GM23338 (cell line): Measurements from ENCODE around the gene GADD45B. TPM values are rescaled to one million over a fixed set of nuclear protein-coding genes. Genes with fewer than 3 reads are reported as not detected.
"Not testable (repeated sequence)": the region's sequence is repeated elsewhere in the genome, so short reads cannot be mapped to it uniquely, and the experiment has no call there.

ENCODE experiments used
- ATAC-seq: fragments of 200-7000 bp; cut with Tn5 transposase; 3 replicates; pipeline ENCODE4 v1.9.1; 2020
- DNase-seq: peaks from one replicate; pipeline ENCODE4 v3.0.0-alpha.2; 2015; ENCODE audit warnings: low spot score
- H2AFZ ChIP-seq: fragments of 200-600 bp; sonication (generic); 2 replicates; pipeline ENCODE4 v1.8.0; 2016; ENCODE audit warnings: antibody characterized with exemption, mild to moderate bottlenecking, moderate library complexity
- H3F3A ChIP-seq: fragments of 200-600 bp; sonication (generic); replicated peaks from 2 replicates; pipeline ENCODE4 v1.8.0; 2017; ENCODE audit warnings: antibody characterized with exemption, mixed run types, low read depth
- H3K27ac ChIP-seq: fragments of 200-600 bp; sonication (generic); 2 replicates; pipeline ENCODE4 v1.6.1; 2016; ENCODE audit warnings: low read depth
- H3K27me3 ChIP-seq: fragments of 200-600 bp; sonication (generic); 2 replicates; pipeline ENCODE4 v1.8.0; 2016; ENCODE audit warnings: mild to moderate bottlenecking, mixed run types, moderate library complexity; ENCODE audit not compliant: insufficient read depth
- H3K36me3 ChIP-seq: fragments of 200-600 bp; sonication (generic); 2 replicates; pipeline ENCODE4 v1.8.0; 2016; ENCODE audit warnings: mild to moderate bottlenecking; ENCODE audit not compliant: insufficient read depth
- H3K4me1 ChIP-seq: fragments of 200-600 bp; sonication (generic); 2 replicates; pipeline ENCODE4 v1.8.0; 2016; ENCODE audit warnings: mild to moderate bottlenecking, moderate library complexity; ENCODE audit not compliant: insufficient read depth
- H3K4me2 ChIP-seq: fragments of 200-600 bp; sonication (generic); 2 replicates; pipeline ENCODE4 v1.7.1; 2017; ENCODE audit warnings: mixed run types
- H3K4me3 ChIP-seq: fragments of 200-600 bp; sonication (generic); 2 replicates; pipeline ENCODE4 v1.6.1; 2016; ENCODE audit warnings: mixed run types
- H3K79me2 ChIP-seq: fragments of 200-600 bp; sonication (generic); replicated peaks from 2 replicates; pipeline ENCODE4 v1.8.0; 2017; ENCODE audit warnings: mild to moderate bottlenecking; ENCODE audit not compliant: insufficient read depth
- H3K9me2 ChIP-seq: fragments of 200-600 bp; sonication (generic); 2 replicates; pipeline ENCODE4 v1.8.0; 2017; ENCODE audit not compliant: insufficient read depth
- H4K20me1 ChIP-seq: fragments of 200-600 bp; sonication (generic); replicated peaks from 2 replicates; pipeline ENCODE4 v1.8.0; 2017; ENCODE audit warnings: mild to moderate bottlenecking; ENCODE audit not compliant: insufficient read depth
- H3K27ac Mint-ChIP-seq: 2 replicates; pipeline ENCODE4 v1.8.0; 2020; ENCODE audit warnings: inconsistent platforms, mild to moderate bottlenecking, moderate library complexity, mixed read lengths
- H3K27me3 Mint-ChIP-seq: 3 replicates; pipeline ENCODE4 v1.8.0; 2022; ENCODE audit warnings: low read depth, mild to moderate bottlenecking, moderate library complexity, mixed read lengths, inconsistent platforms; ENCODE audit not compliant: insufficient read depth, poor library complexity
- H3K36me3 Mint-ChIP-seq: 3 replicates; pipeline ENCODE4 v1.8.0; 2021; ENCODE audit warnings: low read depth, mild to moderate bottlenecking, inconsistent platforms, moderate library complexity, mixed read lengths
- H3K4me1 Mint-ChIP-seq: 3 replicates; pipeline ENCODE4 v1.8.0; 2020; ENCODE audit warnings: mild to moderate bottlenecking, inconsistent platforms, mixed read lengths
- H3K4me3 Mint-ChIP-seq: 3 replicates; pipeline ENCODE4 v1.8.0; 2021; ENCODE audit warnings: moderate library complexity, mild to moderate bottlenecking, inconsistent platforms, mixed read lengths
- H3K9me3 Mint-ChIP-seq: 3 replicates; pipeline ENCODE4 v1.8.0; 2020; ENCODE audit warnings: moderate library complexity, mild to moderate bottlenecking, inconsistent platforms, mixed read lengths
- CREB1 ChIP-seq: fragments of 250-450 bp; sonication (Bioruptor Pico); IDR thresholded peaks from 2 replicates; pipeline ENCODE4 v1.5.0; 2020; ENCODE audit warnings: low read depth, mild to moderate bottlenecking, moderate library complexity
- EZH2 ChIP-seq: fragments of 200-600 bp; sonication (generic); IDR thresholded peaks from one replicate; pipeline ENCODE4 v1.8.0; 2017; ENCODE audit warnings: antibody characterized with exemption, mild to moderate bottlenecking, low read depth; ENCODE audit not compliant: unreplicated experiment
- EZH2phosphoT487 ChIP-seq: fragments of 200-600 bp; sonication (generic); IDR thresholded peaks from one replicate; pipeline ENCODE4 v1.8.1; 2018; ENCODE audit warnings: antibody characterized with exemption; ENCODE audit not compliant: unreplicated experiment
- JUNB ChIP-seq: IDR thresholded peaks from one replicate; pipeline ENCODE4 v1.6.1; 2016; ENCODE audit warnings: antibody characterized with exemption; ENCODE audit not compliant: unreplicated experiment
- NANOG ChIP-seq: IDR thresholded peaks from 2 replicates; pipeline ENCODE4 v1.6.1; 2016; ENCODE audit warnings: antibody characterized with exemption, borderline replicate concordance
- POLR2AphosphoS5 ChIP-seq: IDR thresholded peaks from 2 replicates; pipeline ENCODE4 v1.6.1; 2016; ENCODE audit warnings: antibody characterized with exemption, low read depth
- ZNF114 ChIP-seq: fragments of 250-450 bp; sonication (Bioruptor Pico); IDR thresholded peaks from 2 replicates; pipeline ENCODE4 v1.5.0; 2020; ENCODE audit warnings: mild to moderate bottlenecking, moderate library complexity
- ZNF331 ChIP-seq: fragments of 250-450 bp; sonication (Bioruptor Pico); IDR thresholded peaks from 2 replicates; pipeline ENCODE4 v1.5.0; 2020; ENCODE audit warnings: low read depth, mild to moderate bottlenecking, moderate library complexity
- ZNF462 ChIP-seq: fragments of 250-450 bp; sonication (Bioruptor Pico); IDR thresholded peaks from 2 replicates; pipeline ENCODE4 v1.5.0; 2020; ENCODE audit warnings: mild to moderate bottlenecking, moderate library complexity
- polyA plus RNA-seq: library from polyadenylated mRNA; unstranded; fragments of >200 nt; fragmentation: Nextera tagmentation; extraction: Ambion mirVana; gene quantifications from 2 replicates; pipeline ENCODE4 v1.2.1, GENCODE V29; 2016
- total RNA-seq: library from RNA; depleted of rRNA; stranded (reverse); fragments of >200 nt; shearing (Covaris generic); gene quantifications from 2 replicates; pipeline ENCODE4 v1.2.3, GENCODE V29; 2014
- TF ChIP-seq, protein P1 (sequence below): IDR thresholded peaks from one replicate; pipeline ENCODE4 v1.6.1; 2018; ENCODE audit warnings: antibody characterized with exemption; ENCODE audit not compliant: unreplicated experiment
- TF ChIP-seq, protein P2 (sequence below): IDR thresholded peaks from 2 replicates; pipeline ENCODE4 v1.6.1; 2016; ENCODE audit warnings: antibody characterized with exemption

GADD45B gene
- total and polyA plus RNA-seq, 2 experiments from 2014 or later: 12.3 to 16.6 TPM

GRCh38 chr19:2458776-2459175 lies 17.2 kb upstream of the GADD45B start:
- H3F3A ChIP-seq, H3K27me3 ChIP-seq, H3K4me3 ChIP-seq, DNase-seq, H4K20me1 ChIP-seq, H3K4me1 ChIP-seq, H3K27ac ChIP-seq, H3K4me3 Mint-ChIP-seq, H3K4me2 ChIP-seq, H3K36me3 ChIP-seq, H3K36me3 Mint-ChIP-seq, H2AFZ ChIP-seq, H3K9me3 Mint-ChIP-seq, ATAC-seq, H3K27ac Mint-ChIP-seq, H3K9me2 ChIP-seq: not testable (repeated sequence)
- H3K27me3 Mint-ChIP-seq: peaks cover 15% of the 10 kb centered on the region
- H3K79me2 ChIP-seq: peaks cover 29% of the 10 kb centered on the region
- peaks cover 24% of the 10 kb centered on the region for H3K4me1 Mint-ChIP-seq

- ATAC-seq (no peak), DNase-seq (no peak)
- H3K36me3 ChIP-seq: no peaks in the 10 kb centered on the region
- peaks cover 5% of the 10 kb centered on the region; the same call in 1 of the 3 replicates for H3K9me3 Mint-ChIP-seq
- H3K4me3 Mint-ChIP-seq: no peak overlapping the region
- no peaks in the 10 kb centered on the region; the same call in 1 of the 2 replicates for H4K20me1 ChIP-seq
- no peaks in the 10 kb centered on the region for H3K27me3 ChIP-seq
- no peak overlapping the region for H3K4me3 ChIP-seq
- H3K4me2 ChIP-seq: no peak overlapping the region
- H3K27ac ChIP-seq: no peak overlapping the region
- H3K79me2 ChIP-seq: peaks cover 14% of the 10 kb centered on the region
- H3K4me1 ChIP-seq: peaks cover 2% of the 10 kb centered on the region; the same call in 1 of the 2 replicates
- no peak overlapping the region for H2AFZ ChIP-seq
- H3K27ac Mint-ChIP-seq: no peak overlapping the region
- peaks cover 13% of the 10 kb centered on the region for H3K27me3 Mint-ChIP-seq
- H3F3A ChIP-seq: peaks cover 5% of the 10 kb centered on the region; the same call in 1 of the 2 replicates
- no peaks in the 10 kb centered on the region for H3K9me2 ChIP-seq
- H3K4me1 Mint-ChIP-seq: peaks cover 10% of the 10 kb centered on the region
- H3K36me3 Mint-ChIP-seq: no peaks in the 10 kb centered on the region; the same call in 1 of the 3 replicates
- no peak for TF ChIP-seq EZH2phosphoT487
- no peak for TF ChIP-seq EZH2
- no peak for TF ChIP-seq ZNF331 (CRISPR knock-in tag)
- TF ChIP-seq, protein P1, sequence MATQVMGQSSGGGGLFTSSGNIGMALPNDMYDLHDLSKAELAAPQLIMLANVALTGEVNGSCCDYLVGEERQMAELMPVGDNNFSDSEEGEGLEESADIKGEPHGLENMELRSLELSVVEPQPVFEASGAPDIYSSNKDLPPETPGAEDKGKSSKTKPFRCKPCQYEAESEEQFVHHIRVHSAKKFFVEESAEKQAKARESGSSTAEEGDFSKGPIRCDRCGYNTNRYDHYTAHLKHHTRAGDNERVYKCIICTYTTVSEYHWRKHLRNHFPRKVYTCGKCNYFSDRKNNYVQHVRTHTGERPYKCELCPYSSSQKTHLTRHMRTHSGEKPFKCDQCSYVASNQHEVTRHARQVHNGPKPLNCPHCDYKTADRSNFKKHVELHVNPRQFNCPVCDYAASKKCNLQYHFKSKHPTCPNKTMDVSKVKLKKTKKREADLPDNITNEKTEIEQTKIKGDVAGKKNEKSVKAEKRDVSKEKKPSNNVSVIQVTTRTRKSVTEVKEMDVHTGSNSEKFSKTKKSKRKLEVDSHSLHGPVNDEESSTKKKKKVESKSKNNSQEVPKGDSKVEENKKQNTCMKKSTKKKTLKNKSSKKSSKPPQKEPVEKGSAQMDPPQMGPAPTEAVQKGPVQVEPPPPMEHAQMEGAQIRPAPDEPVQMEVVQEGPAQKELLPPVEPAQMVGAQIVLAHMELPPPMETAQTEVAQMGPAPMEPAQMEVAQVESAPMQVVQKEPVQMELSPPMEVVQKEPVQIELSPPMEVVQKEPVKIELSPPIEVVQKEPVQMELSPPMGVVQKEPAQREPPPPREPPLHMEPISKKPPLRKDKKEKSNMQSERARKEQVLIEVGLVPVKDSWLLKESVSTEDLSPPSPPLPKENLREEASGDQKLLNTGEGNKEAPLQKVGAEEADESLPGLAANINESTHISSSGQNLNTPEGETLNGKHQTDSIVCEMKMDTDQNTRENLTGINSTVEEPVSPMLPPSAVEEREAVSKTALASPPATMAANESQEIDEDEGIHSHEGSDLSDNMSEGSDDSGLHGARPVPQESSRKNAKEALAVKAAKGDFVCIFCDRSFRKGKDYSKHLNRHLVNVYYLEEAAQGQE: no peak
- TF ChIP-seq POLR2AphosphoS5: no peak
- TF ChIP-seq NANOG: no peak
- TF ChIP-seq JUNB: no peak
- TF ChIP-seq CREB1: no peak
- TF ChIP-seq, protein P2, sequence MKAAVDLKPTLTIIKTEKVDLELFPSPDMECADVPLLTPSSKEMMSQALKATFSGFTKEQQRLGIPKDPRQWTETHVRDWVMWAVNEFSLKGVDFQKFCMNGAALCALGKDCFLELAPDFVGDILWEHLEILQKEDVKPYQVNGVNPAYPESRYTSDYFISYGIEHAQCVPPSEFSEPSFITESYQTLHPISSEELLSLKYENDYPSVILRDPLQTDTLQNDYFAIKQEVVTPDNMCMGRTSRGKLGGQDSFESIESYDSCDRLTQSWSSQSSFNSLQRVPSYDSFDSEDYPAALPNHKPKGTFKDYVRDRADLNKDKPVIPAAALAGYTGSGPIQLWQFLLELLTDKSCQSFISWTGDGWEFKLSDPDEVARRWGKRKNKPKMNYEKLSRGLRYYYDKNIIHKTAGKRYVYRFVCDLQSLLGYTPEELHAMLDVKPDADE: no peak
- no peak for TF ChIP-seq ZNF114 (CRISPR knock-in tag)
- no peak for TF ChIP-seq ZNF462 (CRISPR knock-in tag)
These were observed 15.7 kb upstream of the GADD45B start for GRCh38 chr19:2460245-2460644.
